OCI-LY3 (cell line): ENCODE measurements around the gene DNAJC2.
"Not testable (repeated sequence)": the region's sequence is repeated elsewhere in the genome, so short reads cannot be mapped to it uniquely, and the experiment has no call there.

ENCODE experiments used
- CTCF ChIP-seq: fragments of 200-600, 300-600 bp; sonication (generic); IDR thresholded peaks from 2 replicates; pipeline ENCODE4 v1.5.1; 2014; ENCODE audit warnings: antibody characterized with exemption, low read length, low read depth
- EZH2phosphoT487 ChIP-seq: fragments of 200-600 bp; shearing (Covaris generic); IDR thresholded peaks from 2 replicates; pipeline ENCODE4 v1.6.1; 2018; ENCODE audit warnings: antibody characterized with exemption, mixed run types, low read depth

DNA sequence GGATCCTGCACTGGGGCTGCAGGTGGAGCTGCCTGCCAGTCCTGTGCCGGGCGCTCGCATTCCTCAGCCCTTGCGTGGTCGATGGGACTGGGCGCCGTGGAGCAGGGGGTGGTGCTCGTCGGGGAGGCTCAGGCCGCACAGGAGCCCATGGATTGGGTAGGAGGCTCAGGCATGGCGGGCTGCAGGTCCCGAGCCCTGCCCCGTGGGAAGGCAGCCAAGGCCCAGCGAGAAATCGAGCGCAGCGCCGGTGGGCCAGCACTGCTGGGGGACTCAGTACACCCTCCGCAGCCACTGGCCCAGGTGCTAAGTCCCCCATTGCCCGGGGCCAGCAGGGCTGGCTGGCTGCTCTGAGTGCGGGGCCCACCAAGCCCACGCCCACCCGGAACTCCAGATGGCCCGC, 69.7 kb downstream of the DNAJC2 start:
- not testable (repeated sequence) for TF ChIP-seq CTCF, EZH2phosphoT487
